GM19324 (cell line): ENCODE data around the gene PTGER3.

Source experiments
- ATAC-seq: cut with Tn5 transposase; IDR thresholded peaks from one replicate; pipeline ENCODE4 v1.9.1; 2021; ENCODE audit warnings: mild to moderate bottlenecking, moderate library complexity; ENCODE audit not compliant: unreplicated experiment, low FRiP score

Gene PTGER3

DNA sequence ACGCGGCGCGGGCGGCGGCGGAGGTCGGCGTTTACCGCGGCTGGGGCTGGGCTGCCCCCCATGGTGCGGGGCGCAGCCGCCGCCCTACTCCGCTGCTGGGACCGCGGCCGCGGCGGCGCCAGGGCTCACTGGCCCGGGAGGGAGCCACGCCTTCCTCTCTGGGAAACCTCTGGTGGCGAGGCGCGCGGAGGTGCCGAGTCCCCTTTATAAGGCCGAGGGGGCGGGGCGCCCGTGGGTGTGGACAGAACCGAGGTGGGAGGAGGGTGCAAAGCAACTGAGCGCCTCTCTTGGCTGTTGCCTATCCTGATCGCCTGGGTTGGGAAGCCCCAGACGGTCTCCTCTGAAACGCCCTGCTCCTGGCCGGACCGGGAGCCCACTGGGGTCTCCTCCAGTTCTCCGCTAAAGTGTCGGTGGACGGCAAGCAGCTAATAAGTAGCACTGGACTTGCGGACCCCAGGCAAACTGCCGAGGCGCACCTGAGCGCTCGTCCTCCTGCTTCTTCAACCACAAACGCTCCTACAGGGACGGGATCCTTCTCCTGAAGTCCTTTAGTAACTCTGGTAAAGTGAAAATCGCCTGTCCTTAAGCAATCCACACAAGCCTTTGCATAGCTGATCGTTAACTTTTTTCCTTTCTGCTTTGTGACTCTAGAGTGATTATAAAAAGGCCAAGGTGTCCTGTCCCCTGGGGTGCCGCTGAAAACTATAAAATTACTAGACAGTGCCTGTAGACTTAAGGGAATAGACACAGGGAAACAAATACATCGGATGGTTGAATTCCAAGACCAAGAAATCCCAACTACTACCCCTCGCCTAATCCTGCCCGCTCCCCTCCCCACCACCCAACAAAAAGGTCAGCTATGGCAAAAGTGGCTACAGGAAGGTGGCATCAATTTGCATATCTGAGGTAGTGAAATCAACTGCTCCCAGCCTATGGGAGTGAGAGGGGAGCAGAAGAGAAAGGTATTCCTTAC lies at the start of gene PTGER3:
Gene PTGER3, minus strand, starts transcription at position 182 of the 973 bp plus-strand sequence. CDS start 239 bp downstream, outside the sequence.
- ATAC-seq: no peak

DNA sequence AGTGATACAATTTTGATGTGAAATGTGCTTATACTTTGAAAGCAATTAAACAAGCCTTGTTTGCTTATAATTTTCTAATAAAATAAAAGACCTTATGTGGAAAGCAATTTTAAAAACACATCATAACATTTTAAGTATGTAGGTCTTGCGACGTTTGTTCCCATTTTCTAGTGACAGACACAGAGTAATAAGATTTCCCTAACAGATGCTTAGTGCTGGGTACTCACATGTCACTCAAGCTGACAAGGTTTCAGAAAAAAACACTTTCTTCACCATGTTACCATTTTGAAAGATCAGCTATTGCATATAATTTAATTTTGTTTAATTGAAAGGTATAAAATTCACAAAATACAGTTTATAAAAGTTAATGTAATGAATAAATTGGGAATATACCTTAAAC lies 47.3 kb upstream of the PTGER3 start:
- ATAC-seq: no peak

DNA sequence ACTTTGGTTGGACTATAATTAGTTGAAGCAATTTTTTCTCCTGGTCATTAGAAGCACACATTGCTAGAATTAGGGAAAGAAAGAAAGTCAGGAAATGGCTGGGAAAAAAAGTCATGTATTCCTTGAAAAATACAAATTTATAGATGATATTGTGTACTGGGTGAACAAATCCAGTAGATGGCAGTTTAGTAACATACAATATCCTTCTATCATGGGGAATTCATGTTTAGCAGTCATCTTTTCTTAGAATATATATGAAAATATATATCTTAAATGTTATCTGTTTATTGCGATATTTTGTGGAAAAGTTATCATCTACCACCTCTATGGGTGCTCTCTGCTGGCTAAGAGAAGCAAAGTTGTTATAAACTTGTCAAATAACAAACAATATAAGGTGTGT lies 46.3 kb upstream of the PTGER3 start:
- no peak for ATAC-seq

DNA sequence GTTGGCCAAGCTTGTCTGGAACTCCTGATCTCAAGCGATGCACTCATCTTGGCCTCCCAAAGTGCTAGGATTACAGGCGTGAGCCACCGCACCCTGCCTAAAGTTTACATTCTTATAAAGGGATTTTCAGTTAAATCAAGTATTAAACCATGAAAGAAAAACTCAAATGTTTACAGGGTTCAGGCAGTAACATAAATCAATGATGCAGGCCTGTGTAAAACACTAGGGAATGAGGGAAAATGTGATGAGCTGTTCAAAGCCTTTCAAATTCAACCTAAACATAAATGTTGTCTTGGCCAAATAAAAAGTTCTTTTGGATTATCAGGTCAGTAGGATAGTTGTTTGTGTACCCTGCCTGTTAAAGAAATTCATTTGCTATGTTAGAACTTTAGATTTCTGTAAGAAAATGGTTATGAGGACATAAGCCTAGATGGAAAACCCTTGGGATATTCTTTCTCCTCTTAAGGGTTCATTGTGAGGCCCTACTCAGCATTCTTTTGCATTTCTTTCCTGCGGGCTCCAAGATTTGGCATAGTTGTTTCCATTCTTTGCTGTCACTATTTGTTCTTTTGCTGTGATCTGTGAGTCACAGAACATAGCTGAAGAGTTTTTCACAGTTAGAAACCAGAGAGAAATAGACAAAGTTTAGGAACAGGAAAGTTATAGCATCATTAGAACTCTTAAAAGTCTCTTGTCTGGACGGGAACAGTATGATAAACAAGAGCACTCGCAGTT lies 42.1 kb upstream of the PTGER3 start:
- ATAC-seq: no peak

DNA sequence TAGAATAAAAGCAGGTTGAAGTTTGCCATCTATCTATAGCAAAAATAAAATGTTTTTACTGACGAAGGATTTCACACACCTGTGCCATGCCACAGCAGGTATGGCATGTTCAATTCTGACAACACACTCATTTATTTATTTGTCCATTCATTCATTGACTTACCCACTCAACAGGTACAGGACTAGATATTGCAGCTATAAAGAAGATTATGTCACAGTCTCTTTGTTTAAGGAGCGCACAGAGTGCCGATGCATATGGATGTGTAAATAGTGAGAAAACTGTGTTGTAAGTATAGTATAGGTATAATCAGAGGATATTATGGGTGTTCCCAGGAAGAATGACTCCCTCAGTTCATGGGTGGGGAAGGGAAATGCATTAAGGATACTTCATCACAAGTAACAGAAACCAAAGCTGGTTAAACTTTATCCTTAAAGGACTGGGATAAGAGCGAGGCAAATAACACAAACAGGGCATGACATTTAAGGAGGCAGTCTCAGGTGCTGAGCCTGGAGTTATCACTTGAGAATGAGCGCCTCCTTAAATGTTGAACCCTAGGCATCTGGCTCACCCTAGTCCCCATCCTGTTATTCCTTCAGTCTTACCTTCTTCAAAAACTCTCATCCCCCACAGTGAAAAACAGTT lies 41.1 kb upstream of the PTGER3 start:
- no peak for ATAC-seq

DNA sequence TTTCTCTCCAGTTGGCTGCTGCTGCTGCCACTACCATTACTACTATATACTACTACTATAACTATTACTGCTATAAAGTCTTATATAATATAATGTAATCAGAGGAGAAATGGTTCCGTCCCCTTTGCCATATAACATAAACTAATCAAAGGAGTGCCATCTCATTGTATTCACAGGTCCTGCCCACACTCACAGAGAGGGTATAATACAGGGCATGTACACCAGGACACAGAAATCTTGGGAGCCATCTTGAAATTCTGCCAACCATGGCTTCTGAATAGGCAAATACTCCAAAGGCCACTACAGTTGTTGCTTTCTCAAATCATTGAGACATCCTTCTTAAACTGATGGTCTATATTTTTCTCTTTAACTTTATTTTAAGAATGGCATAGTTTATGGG lies 40.1 kb upstream of the PTGER3 start:
- ATAC-seq: no peak

DNA sequence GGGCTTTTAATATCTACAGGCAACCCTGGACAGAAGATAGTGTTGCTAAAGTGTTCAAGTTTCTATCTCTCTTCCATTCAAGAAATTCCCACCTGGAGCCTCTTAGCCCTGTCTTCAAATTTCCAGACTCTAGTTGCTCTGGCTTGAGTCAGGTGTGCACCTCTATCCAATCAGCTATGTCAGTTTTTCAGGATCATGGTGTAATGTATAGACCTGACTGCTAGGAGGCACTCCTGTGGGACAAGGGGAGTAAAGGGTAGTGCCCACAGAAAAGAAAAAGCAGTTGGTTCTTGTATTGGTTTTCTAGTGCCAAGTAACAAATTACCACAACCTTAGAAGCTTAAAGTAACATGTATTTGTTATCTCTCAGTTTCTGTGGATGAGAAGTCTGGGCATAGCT lies 39.4 kb upstream of the PTGER3 start:
- no peak for ATAC-seq

DNA sequence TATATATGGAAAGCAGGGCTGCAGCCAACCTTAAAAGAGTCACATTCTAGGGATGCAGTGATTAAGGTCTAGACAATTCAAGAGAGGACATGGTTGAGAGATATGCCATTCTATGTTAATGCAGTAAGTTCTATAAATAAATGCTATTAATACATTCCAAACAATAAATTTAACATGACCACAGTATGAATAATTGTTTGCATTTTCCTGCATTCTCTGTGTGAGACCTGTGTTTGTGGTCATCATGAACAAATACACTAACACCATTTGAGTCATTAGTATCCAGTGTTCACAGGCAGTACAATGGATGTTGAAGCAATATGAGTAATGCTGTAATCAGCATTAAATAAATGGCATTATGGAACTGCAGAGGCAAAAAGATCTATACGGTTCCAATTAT lies 38.7 kb upstream of the PTGER3 start:
- ATAC-seq: no peak

DNA sequence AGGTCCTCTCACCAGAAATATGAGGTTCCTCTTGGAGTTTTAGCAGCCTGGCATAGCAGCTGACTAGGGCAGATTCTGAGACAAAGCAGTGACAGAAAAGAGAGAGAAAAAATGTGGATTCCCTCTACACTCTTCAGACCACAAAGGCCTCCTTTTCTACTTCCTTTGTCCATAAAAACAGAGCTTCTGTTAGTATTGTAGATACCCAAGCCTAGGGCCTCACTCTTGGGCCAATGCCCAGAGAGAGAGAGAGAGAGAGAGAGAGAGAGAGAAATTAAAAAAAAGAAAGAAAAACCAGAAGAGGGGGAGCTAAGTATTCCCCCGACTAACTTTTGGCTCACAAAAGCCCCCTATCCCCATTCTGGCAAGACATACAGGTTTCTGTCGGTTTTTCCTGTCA lies 35.7 kb upstream of the PTGER3 start:
- ATAC-seq: no peak

DNA sequence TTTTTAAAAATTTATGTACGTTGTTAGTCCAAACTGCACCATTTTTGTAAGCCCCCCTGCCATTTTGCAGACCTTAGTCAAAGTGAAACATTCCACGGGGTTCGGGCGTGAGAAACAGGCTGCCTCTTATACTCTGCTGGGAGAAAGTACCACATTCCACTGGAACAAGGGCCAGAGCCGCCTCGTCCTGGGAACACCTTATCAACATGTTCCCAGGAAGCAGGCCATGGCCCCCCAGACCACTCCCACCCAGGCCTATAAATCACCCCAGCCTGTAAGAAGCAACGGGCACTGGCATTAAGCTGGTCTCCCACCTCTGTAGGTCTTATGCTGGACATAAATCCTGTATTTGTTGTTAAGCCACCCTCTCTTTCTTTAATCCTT lies 34.1 kb upstream of the PTGER3 start:
- ATAC-seq: no peak

DNA sequence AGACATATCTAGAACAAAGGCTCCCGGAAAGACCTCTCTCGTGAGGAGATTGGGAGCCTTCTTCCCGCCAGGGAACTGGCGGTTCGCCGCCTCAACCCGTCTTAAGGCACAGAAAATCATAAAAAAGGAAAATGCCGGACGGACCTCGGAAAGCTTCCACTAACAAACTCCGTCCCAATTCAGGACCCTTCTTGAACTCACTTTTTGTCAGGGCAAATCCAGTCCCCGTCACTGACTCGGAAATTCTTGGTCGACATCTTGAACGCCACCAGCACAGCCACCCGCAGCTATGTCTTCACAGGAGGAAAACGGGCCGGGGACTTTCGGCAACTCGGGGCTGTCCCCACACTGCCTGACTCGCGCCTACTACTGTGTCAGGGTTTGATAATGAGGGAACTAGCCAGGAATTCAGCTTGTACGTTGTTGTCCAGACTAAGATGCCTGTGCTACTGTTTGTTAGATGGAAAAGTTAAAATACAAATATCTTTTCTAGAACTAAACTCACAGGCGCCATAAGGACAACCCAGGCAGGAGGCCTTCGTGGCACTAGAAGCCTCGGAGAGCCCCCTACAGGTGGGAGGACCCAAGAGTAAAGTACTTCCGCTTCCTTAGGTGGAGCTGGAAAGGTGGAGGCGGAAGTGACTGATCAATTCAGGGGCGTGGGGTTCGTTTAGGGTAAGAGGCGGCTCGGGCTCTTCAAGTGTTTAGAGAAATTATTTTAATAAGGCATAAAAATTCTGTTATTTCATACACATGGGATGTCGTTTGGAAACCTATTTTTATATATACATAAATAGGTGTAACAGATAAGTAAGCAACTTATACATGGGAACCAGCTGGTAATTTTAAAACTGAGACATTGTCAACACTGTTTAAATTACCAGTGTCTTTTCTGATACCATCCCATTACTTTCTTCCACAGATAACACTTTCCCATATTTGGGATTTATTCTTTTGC lies 33.4 kb upstream of the PTGER3 start, which contains the start of gene ZRANB2:
Gene ZRANB2, minus strand, starts transcription at position 297 of the 958 bp plus-strand sequence. Its CDS starts 40 bp downstream, at position 257.
- peak; percentile 100 for ATAC-seq

DNA sequence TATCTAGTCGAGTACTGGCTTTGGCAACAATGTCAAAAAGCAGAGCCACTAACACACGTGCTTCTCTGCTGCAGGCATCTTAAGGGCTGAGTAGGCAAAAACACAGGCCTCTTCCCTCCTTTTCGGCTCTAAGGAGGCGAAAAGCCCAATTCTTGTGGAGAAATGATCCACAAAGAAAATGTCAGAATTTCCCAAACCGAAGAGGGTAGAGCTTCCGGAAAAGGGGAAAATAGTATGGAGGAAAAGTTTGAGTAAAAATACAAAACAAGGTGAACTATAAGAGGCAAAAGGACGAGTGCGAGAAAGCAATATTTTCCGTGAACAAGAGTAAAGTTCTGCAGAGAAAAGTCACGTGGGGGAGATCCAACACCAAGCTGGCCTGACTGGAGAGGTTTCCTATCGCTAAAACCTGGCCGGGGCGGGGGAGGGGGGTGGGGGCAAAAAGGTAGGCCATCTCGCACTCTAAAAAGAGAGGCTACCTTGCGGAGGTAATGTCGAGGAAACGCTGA lies 32.7 kb upstream of the PTGER3 start:
- ATAC-seq: peak; percentile 10

DNA sequence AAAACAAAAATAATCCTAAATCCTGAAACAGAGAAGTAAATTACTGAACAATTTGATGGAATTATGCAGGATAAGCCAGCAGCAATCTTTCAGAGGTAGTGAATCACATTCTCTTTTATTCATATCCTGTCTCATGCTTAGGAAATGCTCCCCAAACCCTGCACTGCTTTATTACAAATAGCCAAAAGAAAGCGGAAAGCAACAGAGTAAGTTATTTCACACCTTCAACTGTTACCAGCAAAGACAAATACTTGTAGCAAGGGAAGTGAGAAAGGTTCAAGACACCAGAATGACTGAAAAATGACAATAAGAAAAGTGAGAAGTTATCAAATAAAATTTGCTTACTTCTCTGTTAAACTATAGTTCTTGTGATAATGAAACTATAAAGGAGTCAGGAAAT lies 27.1 kb upstream of the PTGER3 start:
- no peak for ATAC-seq

DNA sequence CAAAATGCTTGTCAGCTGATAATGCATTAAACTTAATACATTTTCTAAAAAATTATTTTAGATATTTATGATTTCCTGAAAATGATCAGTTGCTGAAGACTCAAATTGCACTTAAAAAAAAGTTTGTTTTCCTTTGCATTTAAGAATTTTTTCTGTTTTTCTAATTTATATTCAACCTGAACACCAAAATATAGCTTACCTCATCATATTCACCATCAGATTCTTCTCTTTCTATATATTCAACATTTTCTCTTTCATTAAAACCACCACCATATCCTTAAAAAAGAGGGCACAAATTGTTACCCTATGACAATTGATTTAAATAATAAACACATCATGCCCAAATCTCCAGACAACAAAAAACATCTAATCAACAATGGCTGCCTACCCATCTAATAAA lies 24.7 kb upstream of the PTGER3 start:
- no peak for ATAC-seq

DNA sequence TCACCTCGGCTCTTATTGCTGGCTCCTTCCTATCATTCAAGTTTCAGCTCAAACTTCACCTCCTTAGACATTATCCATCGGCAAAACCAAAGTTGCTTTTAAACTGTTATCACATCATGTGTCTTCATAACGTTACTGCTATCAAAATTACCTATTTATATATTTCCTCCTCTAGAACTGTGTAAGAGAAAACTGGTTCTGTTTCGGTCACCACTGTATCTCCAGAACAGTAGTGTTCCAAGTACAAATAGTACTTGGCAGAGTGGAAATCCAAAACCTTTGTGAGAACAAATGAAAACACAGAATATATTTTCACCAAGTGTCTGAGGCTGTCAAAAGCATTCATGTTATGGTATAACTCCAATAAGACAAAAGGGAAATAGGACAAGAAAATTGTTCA lies 24.1 kb upstream of the PTGER3 start:
- no peak for ATAC-seq

DNA sequence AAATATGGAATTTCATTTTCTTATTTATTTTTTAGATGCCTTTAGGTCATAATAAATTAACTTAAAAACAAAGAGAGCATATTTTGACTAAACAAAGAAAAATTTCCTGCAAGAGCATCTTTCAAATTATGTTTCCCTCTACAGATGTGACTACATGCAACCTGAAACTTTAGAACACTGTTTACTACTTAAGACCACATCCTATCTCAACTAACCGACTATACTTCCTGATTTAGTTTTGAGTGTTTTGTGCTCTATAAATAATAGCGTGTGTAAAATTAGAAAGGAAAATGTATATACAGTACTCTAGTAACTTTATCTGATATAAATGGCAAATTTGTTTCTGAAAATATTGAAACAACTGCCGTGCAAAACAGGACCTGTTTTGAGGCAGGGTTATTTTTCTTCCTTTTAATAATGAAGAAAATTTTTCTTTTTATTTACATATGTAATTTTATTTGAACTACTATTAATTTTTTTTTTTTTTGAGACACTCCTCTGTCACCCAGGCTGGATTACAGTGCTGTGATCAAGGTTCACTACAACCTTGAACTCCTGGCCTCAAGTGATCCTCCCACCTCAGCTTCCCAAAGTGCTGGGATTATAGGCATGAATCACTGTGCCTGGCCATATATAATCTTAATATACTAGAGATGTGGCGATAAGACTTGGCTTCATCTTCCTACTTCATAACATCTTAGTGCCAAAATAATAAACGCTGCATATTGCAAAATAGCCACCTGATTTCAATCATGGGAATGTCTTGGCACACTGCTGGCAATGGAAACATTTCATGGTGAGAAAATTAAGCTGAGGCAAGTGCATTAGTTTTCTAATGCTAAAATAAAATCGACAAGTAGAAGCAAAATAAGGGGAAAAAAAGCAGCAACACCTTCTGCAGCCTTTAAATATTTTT lies 21.0 kb upstream of the PTGER3 start:
- ATAC-seq: no peak

DNA sequence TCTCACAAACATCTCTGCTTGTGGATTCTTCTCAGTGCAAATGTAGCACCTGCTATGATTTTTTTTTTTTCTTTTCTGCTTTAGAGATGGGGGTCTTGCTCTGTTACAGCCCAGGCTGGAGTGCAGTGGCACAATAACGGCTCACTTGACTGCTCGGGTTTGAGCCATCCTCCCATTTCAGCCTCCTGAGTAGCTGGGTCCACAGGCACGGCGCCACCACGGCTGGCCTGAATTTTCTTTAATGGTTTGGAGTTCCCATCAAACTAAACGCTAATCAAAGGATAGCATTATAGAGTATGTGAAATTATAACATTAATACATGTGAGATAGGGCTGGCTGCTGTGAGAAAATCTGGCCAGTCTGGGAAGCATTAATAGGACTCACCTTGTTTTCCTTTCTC lies 7.2 kb upstream of the PTGER3 start:
- no peak for ATAC-seq

DNA sequence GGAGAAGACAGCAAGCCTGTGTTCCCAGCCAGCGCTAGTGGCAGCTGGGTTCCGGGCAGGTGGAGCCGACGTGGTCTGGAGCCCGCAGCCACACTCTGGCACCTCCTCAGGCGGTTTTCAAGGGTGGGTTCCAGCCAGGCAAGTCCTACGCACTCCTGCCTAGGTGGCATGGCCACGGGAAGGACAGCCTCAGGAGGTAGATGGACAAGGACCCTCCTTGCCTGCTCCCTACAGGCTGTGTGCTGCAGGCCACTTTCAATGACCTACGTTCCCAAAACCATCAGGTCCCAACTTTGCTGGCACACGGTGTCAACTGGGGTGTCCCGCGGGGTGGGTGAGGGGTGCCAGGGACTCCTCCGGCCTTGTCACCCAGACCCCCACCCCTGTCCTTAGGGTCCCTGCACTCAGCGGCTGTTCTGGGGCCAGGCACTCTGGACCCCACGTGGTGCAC lies 6.7 kb upstream of the PTGER3 start:
- ATAC-seq: no peak

DNA sequence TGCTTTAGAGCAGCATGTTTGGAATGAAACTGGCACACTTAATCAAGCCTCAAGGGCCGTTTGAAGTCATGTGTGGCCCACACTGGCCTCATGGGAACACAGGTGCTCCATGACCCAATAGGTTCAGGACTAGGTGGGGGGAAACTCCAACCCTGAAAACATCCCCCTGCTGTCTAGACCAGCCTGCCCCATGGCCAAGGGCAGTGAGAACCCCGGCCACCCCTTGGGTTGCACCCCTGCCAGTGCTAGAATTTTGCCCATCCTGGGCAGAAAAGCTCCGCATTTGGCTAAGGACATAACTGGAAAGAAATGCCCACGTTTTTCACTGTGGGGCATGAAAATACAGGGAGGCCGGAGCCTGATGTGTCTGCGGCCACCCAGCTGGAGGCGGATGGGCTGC lies 6.1 kb upstream of the PTGER3 start:
- no peak for ATAC-seq
